ENCODE measurements around the gene EIF1AD.
"Not testable (repeated sequence)": the region's sequence is repeated elsewhere in the genome, so short reads cannot be mapped to it uniquely, and the experiment has no call there.

The EIF1AD gene

DNA sequence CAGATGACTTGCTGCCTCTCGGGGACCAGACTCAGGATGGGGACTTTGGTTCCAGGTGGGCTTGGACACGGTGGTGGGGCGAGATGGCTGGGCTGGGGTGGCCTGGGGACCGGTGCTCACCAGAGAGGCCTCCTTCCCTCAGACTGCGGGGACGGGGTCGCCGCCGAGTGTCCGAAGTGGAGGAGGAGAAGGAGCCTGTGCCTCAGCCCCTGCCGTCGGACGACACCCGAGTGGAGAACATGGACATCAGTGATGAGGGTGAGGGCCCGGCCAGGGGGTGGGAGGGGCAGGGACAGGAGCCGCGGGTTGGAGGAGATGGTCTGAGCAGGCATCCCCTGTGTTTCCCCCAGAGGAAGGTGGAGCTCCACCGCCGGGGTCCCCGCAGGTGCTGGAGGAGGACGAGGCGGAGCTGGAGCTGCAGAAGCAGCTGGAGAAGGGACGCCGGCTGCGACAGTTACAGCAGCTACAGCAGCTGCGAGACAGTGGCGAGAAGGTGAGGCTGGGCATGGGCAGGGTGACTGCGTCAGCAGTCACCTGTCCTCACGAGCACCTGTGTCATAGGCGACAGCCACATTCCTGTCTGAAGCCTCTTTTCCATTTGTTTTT, 34.5 kb downstream of the EIF1AD start:
- no peak for ATAC-seq

DNA sequence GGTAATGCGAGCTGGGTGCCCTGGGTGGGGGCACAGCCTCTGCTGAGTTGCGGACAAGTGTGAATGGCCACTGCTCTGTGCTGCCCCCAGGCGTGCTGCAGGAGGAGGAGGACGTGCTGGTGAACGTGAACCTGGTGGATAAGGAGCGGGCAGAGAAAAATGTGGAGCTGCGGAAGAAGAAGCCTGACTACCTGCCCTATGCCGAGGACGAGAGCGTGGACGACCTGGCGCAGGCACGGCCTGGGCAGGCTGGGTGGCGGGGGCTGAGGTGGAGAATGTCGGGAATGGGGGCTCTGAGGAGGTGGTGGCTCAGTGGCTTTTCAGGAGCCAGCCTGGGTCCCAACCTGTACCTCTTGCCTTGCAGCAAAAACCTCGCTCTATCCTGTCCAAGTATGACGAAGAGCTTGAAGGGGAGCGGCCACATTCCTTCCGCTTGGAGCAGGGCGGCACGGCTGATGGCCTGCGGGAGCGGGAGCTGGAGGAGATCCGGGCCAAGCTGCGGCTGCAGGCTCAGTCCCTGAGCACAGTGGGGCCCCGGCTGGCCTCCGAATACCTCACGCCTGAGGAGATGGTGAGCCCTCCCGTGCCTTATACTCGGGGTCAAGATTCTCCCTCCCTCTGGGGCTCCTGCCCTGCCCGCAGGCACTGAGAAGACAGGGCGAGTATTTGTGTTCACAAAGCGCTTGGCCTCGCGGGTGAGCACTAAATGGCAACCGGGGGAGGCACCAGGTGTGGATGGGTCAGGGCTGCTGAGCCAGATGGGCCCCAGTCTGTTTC, 35.8 kb downstream of the EIF1AD start:
- ATAC-seq, result no peak

DNA sequence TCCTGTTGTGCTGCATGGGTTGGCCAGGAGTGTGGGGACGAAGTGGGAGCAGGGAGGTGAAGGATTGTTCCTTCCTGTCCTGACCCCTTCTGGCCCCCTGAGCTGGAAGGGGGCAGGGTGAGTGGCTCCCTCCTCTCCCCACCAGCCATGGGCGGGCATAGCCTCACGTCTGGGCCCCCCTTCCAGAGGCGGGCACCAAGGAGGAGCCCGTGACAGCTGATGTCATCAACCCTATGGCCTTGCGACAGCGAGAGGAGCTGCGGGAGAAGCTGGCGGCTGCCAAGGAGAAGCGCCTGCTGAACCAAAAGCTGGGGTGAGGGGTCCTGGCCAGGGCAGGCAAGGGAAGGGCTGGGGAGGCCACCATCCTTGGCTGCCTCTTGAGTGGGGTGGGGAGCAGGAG, 37.1 kb downstream of the EIF1AD start:
- ATAC-seq, result no peak

DNA sequence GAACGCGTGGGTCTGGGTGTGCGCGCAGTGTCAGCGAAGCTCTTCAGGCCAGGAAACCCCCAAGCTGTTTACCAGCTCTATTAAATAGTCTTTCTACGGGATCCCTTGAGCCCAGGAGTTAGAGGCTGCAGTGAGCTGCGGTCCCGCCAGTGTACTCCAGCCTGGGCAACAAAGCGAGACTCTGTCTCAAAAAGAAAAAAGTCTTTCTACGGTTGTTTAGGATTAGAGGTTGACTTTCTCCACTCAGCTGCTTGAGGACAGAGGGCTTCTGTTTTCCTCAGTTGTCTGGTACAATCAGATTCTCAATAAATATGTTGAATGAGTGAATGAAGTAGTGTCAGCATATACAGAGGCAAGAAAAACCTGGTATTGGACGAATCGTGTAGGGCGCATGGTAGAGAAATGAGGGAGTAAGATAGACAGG, 39.8 kb downstream of the EIF1AD start:
- no peak for ATAC-seq

- ATAC-seq, result peak; percentile 93 to 94
These were observed 40.5 kb downstream of the EIF1AD start, which contains the start of gene SART1 for GRCh38 chr11:65961267-65962140. Gene SART1 (plus strand): TSS chr11:65961734. CDS start chr11:65961781, 47 bp downstream.

DNA sequence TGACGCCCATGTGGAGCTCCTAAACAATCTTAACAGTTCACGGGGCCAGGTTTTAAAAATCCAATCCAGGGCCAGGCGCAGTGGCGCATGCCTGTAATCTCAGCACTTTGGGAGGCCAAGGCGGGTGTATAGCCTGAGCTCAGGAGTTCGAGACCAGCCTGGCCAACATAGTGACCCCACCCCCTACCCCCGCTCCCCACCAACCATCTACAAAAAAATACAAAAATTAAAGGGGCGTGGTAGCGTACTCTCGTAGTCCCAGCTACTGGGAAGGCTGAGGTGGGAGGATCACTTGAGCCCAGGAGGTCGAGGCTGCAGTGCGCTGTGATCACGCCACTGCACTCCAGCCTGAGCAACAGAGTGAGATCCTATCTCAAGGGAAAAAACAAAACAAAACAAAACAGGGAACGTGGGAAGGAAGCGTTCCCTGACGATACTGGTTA, 41.1 kb downstream of the EIF1AD start:
- ATAC-seq, result no peak

DNA sequence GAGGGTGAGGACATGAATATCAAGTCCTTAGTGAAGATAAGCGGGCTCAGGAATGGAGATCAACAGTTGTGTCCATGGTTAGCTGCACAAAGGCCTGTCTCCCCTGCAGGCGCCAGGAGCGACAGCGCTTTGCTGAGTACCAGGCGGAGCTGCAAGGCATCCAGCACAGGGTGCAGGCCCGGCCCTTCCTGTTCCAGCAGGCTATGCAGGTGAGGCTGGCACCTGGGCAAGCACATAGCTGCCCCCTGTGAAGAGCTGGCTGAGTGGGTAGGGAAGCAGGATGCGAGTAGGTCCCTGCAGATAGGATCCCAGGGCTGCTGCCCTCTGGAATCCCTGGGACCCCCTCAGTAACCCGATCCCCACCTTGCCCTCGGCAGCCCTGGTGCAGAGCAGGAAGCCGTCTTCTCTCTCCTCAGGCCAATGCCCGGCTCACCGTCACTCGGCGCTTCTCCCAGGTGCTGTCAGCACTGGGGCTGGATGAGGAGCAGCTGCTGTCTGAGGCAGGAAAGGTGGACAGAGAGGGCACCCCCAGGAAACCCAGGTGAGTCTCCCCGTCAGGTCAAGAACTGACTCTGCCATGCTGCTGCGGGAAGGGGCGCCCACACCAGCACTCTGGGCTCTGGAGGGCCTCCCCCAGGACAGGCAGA, 43.1 kb downstream of the EIF1AD start:
- ATAC-seq, result no peak

GRCh38 chr11:65958291-65958690, 43.7 kb downstream of the EIF1AD start:
- ATAC-seq, result no peak

DNA sequence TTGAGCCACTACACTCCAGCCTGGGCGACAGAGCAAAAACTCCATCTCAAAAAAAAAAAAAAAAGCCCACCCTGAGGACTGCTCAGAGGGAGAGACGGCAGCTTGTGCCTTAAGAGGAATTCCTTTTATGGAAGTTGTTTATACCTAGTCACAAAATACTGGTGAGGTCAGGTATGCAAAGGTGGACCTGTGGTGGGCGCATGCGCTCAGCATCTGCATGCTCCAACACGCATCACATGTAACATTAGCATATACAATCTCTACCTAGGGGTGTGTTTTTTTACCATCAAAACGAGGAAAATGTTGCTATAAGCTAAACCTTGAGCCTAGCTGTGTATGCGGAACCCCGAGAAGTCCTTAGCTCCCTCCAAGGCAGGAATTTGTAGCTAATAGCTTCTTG, 47.2 kb downstream of the EIF1AD start:
- no peak for ATAC-seq

- ATAC-seq, result no peak
These were observed 48.5 kb downstream of the EIF1AD start for GRCh38 chr11:65953471-65953870.

DNA sequence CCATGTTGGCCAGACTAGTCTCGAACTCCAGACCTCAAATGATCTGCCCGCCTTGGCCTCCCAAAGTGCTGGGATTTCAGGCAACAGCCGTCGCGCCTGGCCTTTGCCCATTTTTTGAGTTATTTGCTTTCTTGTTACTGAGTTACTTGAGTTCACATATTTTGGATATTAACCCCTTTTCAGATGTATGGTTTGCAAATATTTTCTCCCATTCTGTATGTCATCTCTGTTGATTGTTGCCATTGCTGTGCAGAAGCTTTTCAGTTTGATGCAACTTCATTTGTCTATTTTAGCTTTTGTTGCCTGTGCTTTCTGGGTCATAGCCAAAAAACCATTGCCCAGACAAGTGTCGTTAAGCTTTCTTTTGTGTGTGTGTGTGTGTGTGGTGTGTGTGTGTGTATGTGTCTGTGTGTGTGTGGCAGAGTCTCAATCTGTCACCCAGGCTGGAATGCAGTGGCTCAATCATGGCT, 49.9 kb downstream of the EIF1AD start:
- no peak for ATAC-seq

DNA sequence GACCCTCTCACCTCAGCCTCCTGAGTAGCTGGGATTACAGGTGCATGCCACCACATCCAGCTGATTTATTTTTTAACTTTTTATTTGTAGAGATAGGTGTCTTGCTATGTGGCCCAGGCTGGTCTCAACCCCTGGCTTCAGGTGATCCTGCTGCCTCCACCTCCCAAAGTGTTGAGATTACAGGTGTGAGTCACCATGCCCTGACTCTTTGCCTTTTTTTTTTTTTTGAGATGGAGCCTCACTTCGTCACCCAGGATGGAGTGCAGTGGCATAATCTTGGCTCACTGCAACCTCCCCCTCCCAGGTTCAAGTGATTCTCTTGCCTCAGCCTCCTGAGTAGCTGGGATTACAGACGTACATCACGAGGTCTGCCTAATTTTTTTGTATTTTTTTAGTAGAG, 50.3 kb downstream of the EIF1AD start:
- ATAC-seq, result not testable (repeated sequence)

DNA sequence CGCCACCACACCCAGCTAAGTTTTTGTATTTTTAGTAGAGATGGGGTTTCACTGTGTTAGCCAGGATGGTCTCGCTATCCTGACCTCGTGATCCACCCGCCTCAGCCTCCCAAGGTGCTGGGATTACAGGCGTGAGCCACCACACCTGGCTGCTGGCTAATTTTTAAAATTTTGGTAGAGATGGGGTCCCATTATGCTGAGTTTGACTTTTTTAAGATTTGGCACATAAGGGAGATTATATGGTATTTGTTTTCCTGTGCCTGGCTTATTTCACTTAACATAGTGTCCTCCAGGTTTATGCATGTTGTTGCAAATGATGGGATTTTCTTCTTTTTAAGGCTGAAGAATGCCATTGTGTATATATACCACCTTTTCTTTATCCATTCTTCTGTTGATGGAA, 51.2 kb downstream of the EIF1AD start:
- not testable (repeated sequence) for ATAC-seq

GRCh38 chr11:65947603-65948125, 54.3 kb downstream of the EIF1AD start:
- no peak for ATAC-seq

DNA sequence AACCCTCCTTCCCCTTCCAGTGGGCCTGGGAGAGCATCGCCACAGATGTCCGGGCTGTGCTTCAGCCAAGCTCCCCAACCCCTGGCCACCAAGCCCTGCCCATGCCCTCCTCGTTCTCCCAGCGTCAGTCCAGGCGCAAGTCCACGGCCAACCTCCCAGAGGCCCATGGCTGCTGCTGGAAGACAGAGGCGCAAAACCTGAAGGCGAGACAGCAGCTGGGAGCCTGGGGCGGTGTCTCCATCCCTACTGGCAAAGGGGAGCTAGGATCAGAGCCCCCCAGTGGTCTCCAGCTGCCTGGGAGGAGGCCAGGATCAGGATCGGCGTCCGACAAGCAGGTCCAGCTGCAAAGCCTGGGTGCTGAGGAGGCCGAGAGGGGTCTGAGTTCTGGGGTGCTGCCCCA, 54.8 kb downstream of the EIF1AD start:
- no peak for ATAC-seq

GRCh38 chr11:65946655-65947054, 55.3 kb downstream of the EIF1AD start:
- ATAC-seq, result no peak

Measured in activated CD4-positive, CD25-positive, alpha-beta regulatory T cell treated with anti-CD3 and anti-CD28 coated beads, Interleukin-2, amount 50 U/mL, for 24 hours (primary cell).